Measurements from ENCODE around the gene UGT3A2. TPM values are rescaled to one million over a fixed set of nuclear protein-coding genes. Genes with fewer than 3 reads are reported as not detected.
"Not testable (repeated sequence)": the region's sequence is repeated elsewhere in the genome, so short reads cannot be mapped to it uniquely, and the experiment has no call there.

Gene UGT3A2
- total RNA-seq, 3 donors from 2014 or later (not counting 1 experiment from before 2014, with no cell fraction given) = 0.25 TPM; not detected in 1

GRCh38 chr5:36028816-36029465 lies 37.7 kb downstream of the UGT3A2 start:
- DNase-seq (no peak), ATAC-seq (no peak)
- TF ChIP-seq CTCF (IDR thresholded peaks at IDR 0.05) = no peak
- Mint-ChIP-seq H3K27me3 (ENCODE audit: low read depth in 2 of 2) (peaks cover 0 to 4% of the 10 kb centered on the region in 2 donors), H3K4me3 (no peak overlapping the region), H3K9me3 (peaks cover 3 to 4% of the 10 kb centered on the region in 2 donors), H3K36me3 (peaks cover 4% of the 10 kb centered on the region), H3K4me1 (no peaks in the 10 kb centered on the region), H3K27ac (no peak overlapping the region)
- no peak overlapping the region for H3K27ac ChIP-seq (ENCODE audit: low read length)
- H3K27me3 ChIP-seq (ENCODE audit: control insufficient read depth, insufficient read depth, low read length) = no peaks in the 10 kb centered on the region
- H3K4me3 ChIP-seq (ENCODE audit: low read length) = no peak overlapping the region
- no peaks in the 10 kb centered on the region for H3K36me3 ChIP-seq (ENCODE audit: control insufficient read depth, insufficient read depth, low read length)
- 83% methylated on average over 5 of the region's 5 CpGs for WGBS (ENCODE audit: insufficient coverage)
- no peaks in the 10 kb centered on the region for H3K9me3 ChIP-seq (ENCODE audit: control insufficient read depth, insufficient read depth, low read length)
- no peaks in the 10 kb centered on the region for H3K4me1 ChIP-seq (ENCODE audit: control insufficient read depth, insufficient read depth, low read length)
- intact Hi-C loops (cut with micrococcal nuclease) = no loop called here

- intact Hi-C loops (cut with micrococcal nuclease) = no loop called here
- Histone ChIP-seq H3K4me1 (ENCODE audit: control insufficient read depth, insufficient read depth, low read length) (no peaks in the 10 kb centered on the region), H3K27ac (ENCODE audit: low read length) (no peak overlapping the region), H3K4me3 (ENCODE audit: low read length) (no peak overlapping the region), H3K27me3 (ENCODE audit: control insufficient read depth, insufficient read depth, low read length) (no peaks in the 10 kb centered on the region), H3K36me3 (ENCODE audit: control insufficient read depth, insufficient read depth, low read length) (no peaks in the 10 kb centered on the region), H3K9me3 (ENCODE audit: control insufficient read depth, insufficient read depth, low read length) (no peaks in the 10 kb centered on the region)
- DNase-seq (no peak), ATAC-seq (no peak)
- peaks cover 4 to 6% of the 10 kb centered on the region in 2 donors for H3K9me3 Mint-ChIP-seq
- no peaks in the 10 kb centered on the region for H3K4me1 Mint-ChIP-seq
- H3K27ac Mint-ChIP-seq = no peak overlapping the region
- H3K36me3 Mint-ChIP-seq = peaks cover 4% of the 10 kb centered on the region
- TF ChIP-seq CTCF (IDR thresholded peaks at IDR 0.05) = no peak
- 90% methylated on average over 8 of the region's 8 CpGs for WGBS (ENCODE audit: insufficient coverage)
- H3K27me3 Mint-ChIP-seq (ENCODE audit: low read depth in 2 of 2) = peaks cover 0 to 5% of the 10 kb centered on the region in 2 donors
- H3K4me3 Mint-ChIP-seq = no peak overlapping the region
These were observed 39.0 kb downstream of the UGT3A2 start for GRCh38 chr5:36027711-36028110.

- DNase-seq (no peak), ATAC-seq (no peak)
- Histone ChIP-seq H3K27ac (ENCODE audit: low read length) (no peak overlapping the region), H3K9me3 (ENCODE audit: control insufficient read depth, insufficient read depth, low read length) (no peaks in the 10 kb centered on the region), H3K27me3 (ENCODE audit: control insufficient read depth, insufficient read depth, low read length) (no peaks in the 10 kb centered on the region), H3K4me1 (ENCODE audit: control insufficient read depth, insufficient read depth, low read length) (no peaks in the 10 kb centered on the region), H3K36me3 (ENCODE audit: control insufficient read depth, insufficient read depth, low read length) (no peaks in the 10 kb centered on the region), H3K4me3 (ENCODE audit: low read length) (no peak overlapping the region)
- H3K4me3 Mint-ChIP-seq = no peak overlapping the region
- intact Hi-C loops (cut with micrococcal nuclease) = no loop called here
- H3K36me3 Mint-ChIP-seq = peaks cover 4% of the 10 kb centered on the region
- no peak for TF ChIP-seq CTCF (IDR thresholded peaks at IDR 0.05)
- H3K27me3 Mint-ChIP-seq (ENCODE audit: low read depth in 2 of 2) = peaks cover 0 to 7% of the 10 kb centered on the region in 2 donors
- no peaks in the 10 kb centered on the region for H3K4me1 Mint-ChIP-seq
- peaks cover 6 to 8% of the 10 kb centered on the region in 2 donors for H3K9me3 Mint-ChIP-seq
- H3K27ac Mint-ChIP-seq = no peak overlapping the region
- 85% methylated on average over 6 of the region's 6 CpGs for WGBS (ENCODE audit: insufficient coverage)
These were observed 39.8 kb downstream of the UGT3A2 start for GRCh38 chr5:36026706-36027465.

- H3K36me3 ChIP-seq (ENCODE audit: control insufficient read depth, insufficient read depth, low read length); DNase-seq; H3K36me3 Mint-ChIP-seq; intact Hi-C loops (cut with micrococcal nuclease); H3K27ac ChIP-seq (ENCODE audit: low read length); H3K4me1 ChIP-seq (ENCODE audit: control insufficient read depth, insufficient read depth, low read length); H3K27ac Mint-ChIP-seq; H3K4me3 Mint-ChIP-seq; H3K9me3 Mint-ChIP-seq; H3K4me3 ChIP-seq (ENCODE audit: low read length); H3K4me1 Mint-ChIP-seq; ATAC-seq; H3K27me3 ChIP-seq (ENCODE audit: control insufficient read depth, insufficient read depth, low read length); H3K27me3 Mint-ChIP-seq (ENCODE audit: low read depth in 2 of 2); H3K9me3 ChIP-seq (ENCODE audit: control insufficient read depth, insufficient read depth, low read length): not testable (repeated sequence)
- 88% methylated on average over 6 of the region's 6 CpGs for WGBS (ENCODE audit: insufficient coverage)
These were observed 44.4 kb downstream of the UGT3A2 start for GRCh38 chr5:36022246-36022645.

GRCh38 chr5:36019584-36019983 lies 47.1 kb downstream of the UGT3A2 start:
- H3K9me3 Mint-ChIP-seq; H3K4me1 Mint-ChIP-seq; H3K4me1 ChIP-seq (ENCODE audit: control insufficient read depth, insufficient read depth, low read length); H3K27ac Mint-ChIP-seq; H3K4me3 Mint-ChIP-seq; H3K4me3 ChIP-seq (ENCODE audit: low read length); H3K36me3 ChIP-seq (ENCODE audit: control insufficient read depth, insufficient read depth, low read length); H3K36me3 Mint-ChIP-seq; DNase-seq; H3K27me3 ChIP-seq (ENCODE audit: control insufficient read depth, insufficient read depth, low read length); H3K27me3 Mint-ChIP-seq (ENCODE audit: low read depth in 2 of 2); H3K27ac ChIP-seq (ENCODE audit: low read length); ATAC-seq; intact Hi-C loops (cut with micrococcal nuclease): not testable (repeated sequence)
- peaks cover 14% of the 10 kb centered on the region for H3K9me3 ChIP-seq (ENCODE audit: control insufficient read depth, insufficient read depth, low read length)
- WGBS (ENCODE audit: insufficient coverage) = 92% methylated on average over 5 of the region's 5 CpGs
